Measurements from ENCODE around the gene SETDB2.

Gene SETDB2

DNA sequence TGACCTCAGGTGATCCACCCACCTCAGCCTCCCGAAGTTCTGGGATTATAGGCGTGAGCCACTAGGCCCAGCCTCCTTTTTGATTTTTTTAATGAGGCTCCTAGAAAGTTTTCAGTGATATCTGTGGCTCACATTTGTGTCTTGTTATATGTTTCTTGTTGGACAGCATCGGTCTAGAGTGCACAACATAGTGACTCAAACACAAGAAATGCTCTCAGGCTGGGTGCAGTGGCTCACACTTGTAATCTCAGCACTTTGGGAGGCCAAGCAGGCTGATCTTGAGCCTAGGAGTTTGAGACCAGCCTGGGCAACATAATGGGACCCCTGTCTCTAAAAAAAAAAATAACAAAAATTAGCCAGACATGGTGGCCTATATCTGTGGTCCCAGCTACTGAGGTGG is 59.9 kb downstream of the SETDB2 start:
- no peak overlapping the region for H3K27ac ChIP-seq
- no peak for TF ChIP-seq CTCF (conservative IDR thresholded peaks at IDR 0.05; ENCODE audit: low read depth)
- ChIA-PET POLR2A (ENCODE audit: low non-redundant PET) (no interaction called here), CTCF (interaction anchor here (0.6 kb wide), 1 partner anchor 405 kb away, joined by 6 read pairs; no protein-coding TSS in a partner anchor)
- DNase-seq (ENCODE audit: low spot score): no peak

GRCh38 chr13:49512578-49512977 is 68.5 kb downstream of the SETDB2 start:
- ChIA-PET POLR2A (ENCODE audit: low non-redundant PET) (no interaction called here), CTCF (interaction anchor here (0.6 kb wide), 1 partner anchor 40 kb away, joined by 4 read pairs; no protein-coding TSS in a partner anchor)
- no peak for DNase-seq (ENCODE audit: low spot score)
- H3K27ac ChIP-seq: no peak overlapping the region
- no peak for TF ChIP-seq CTCF (conservative IDR thresholded peaks at IDR 0.05; ENCODE audit: low read depth)

DNA sequence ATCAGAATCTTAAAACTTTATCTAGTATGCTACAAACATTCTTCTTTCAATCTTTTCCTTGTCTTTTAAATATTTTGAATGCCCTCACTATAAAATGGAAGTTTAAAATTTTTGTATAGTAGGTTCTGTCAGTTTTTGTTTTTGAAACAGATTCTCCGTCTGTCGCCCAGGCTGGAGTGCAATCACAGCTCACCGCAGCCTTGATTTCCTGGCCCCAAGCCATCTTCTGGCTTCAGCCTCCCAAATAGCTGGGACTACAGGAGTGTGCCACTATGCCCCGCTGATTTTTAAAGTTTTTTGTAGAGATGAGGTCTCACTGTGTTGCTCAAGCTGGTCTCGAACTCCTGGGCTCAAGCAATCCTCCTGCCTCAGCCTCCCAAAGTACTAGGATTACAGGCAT is 72.4 kb downstream of the SETDB2 start:
- no peak for DNase-seq (ENCODE audit: low spot score)
- no peak overlapping the region for H3K27ac ChIP-seq
- ChIA-PET POLR2A (ENCODE audit: low non-redundant PET) (no interaction called here), CTCF (interaction anchor here (0.6 kb wide), 1 partner anchor 126 kb away, joined by 5 read pairs; no protein-coding TSS in a partner anchor)
- TF ChIP-seq CTCF (conservative IDR thresholded peaks at IDR 0.05; ENCODE audit: low read depth): no peak

- DNase-seq (ENCODE audit: low spot score): no peak
- CTCF ChIA-PET: no interaction called here
- POLR2A ChIA-PET (ENCODE audit: low non-redundant PET): no interaction called here
- TF ChIP-seq CTCF (conservative IDR thresholded peaks at IDR 0.05; ENCODE audit: low read depth): no peak
- H3K27ac ChIP-seq: no peak overlapping the region
These were observed 73.4 kb downstream of the SETDB2 start for GRCh38 chr13:49517461-49517860.

GRCh38 chr13:49521224-49521623 is 77.2 kb downstream of the SETDB2 start:
- no peak for DNase-seq (ENCODE audit: low spot score)
- POLR2A ChIA-PET (ENCODE audit: low non-redundant PET): no interaction called here
- H3K27ac ChIP-seq: no peak overlapping the region
- TF ChIP-seq CTCF (conservative IDR thresholded peaks at IDR 0.05; ENCODE audit: low read depth): no peak
- CTCF ChIA-PET: no interaction called here

DNA sequence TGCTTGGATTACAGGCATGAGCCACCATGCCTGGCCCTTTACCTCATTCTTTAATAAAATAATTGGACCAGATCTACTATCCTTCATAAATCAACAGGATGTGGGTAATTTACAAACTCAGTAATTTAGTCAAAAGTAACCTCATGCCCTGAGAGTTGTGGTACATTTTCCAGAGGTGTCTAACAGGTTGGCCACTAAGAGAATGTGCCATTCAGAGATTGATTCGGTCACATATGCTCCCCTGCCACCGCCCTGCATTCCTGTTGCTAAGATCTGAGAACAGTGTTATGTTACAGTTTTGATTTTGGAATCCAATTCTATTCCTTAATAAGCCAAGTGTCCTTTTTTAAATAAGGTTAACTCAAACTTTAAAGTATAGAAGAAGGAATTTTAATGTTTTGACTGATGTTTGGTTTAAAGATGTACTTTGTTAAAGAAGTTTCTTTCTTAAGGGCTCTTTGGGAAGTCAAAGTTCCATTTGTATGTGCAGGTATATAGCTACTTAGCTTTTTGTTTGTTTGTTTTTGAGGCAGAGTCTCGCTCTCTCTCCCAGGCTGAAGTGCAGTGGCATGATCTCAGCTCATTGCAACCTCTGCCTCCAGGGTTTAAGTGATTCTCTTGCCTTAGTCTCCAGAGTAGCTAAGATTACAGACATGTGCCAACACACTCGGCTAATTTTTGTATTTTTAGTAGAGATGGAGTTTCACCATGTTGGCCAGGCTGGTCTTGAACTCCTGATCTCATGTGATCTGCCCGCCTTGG is 80.8 kb downstream of the SETDB2 start:
- ChIA-PET CTCF (no interaction called here), POLR2A (ENCODE audit: low non-redundant PET) (no interaction called here)
- DNase-seq (ENCODE audit: low spot score): no peak
- no peak overlapping the region for H3K27ac ChIP-seq
- no peak for TF ChIP-seq CTCF (conservative IDR thresholded peaks at IDR 0.05; ENCODE audit: low read depth)

Data from RWPE1 (cell line).